NCI-H1048 (cell line): Measurements from ENCODE around the gene ATP10A.

Source experiments
- DNase-seq: peaks from one replicate; lab custom pipeline; 2025; lab: John Stamatoyannopoulos, UW

The ATP10A gene

GRCh38 chr15:25677719-25678499 lies 185.2 kb downstream of the ATP10A start:
- DNase-seq: no peak

DNA sequence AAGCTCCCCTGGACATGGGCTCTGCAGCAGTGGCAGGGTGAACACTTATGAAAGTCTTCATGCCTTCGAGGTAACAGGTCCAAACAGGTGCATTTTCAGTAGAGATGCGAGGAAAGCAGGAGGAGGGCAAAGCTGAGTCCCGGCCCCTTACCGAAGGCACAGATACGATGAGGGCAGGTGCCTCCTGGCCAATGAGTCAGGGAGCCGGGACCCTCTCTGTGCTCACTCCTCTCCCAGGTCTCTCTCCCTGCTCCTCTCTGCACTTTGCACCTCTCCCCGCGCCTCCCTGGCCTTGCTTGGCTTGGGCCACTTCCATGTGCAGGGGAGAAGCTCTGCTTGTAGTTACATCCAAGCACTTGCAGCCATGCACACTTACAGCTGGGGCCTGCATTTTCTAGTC lies 187.1 kb downstream of the ATP10A start:
- no peak for DNase-seq

- no peak for DNase-seq
These were observed 187.7 kb downstream of the ATP10A start for GRCh38 chr15:25675396-25675795.

DNA sequence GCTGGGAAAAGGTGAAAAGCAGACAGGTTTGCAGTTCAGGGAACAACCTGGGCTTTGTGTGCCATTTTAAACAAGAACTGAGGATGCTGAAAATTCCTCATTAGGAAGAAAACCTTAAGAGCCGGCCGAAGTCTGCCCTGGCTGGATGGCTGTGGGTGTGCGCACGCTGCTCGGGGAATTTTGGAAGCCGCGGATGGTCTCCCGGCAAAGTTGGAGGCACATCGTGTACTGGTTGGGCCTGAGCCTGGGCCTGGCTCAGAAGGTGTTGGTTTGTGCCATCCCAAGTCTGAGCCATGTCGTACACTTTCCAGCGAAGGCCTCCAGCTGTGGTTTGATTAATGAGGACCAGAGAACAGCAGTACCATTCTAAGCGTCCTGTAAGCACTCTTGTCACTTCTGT lies 188.2 kb downstream of the ATP10A start:
- DNase-seq: no peak

DNA sequence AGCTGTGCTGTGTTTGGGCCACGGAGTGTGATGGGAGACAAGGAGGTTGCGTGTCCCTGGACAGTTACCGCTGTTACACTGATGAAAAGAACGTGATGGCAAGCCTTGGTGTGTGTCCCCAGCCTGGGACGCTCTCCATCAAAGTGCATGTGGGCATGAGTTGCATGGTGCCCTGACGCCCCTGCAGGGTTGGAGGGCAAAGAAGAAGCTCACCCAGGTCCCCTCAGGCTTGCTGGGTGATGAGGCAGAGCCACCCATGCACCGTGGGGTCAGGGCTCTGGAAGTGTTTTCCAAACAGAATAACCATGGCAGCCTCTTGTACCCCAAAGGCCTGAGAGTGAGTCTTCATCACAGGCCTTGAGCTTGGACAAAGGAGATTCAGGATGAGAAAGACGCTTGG lies 189.2 kb downstream of the ATP10A start:
- no peak for DNase-seq

- no peak for DNase-seq
These were observed 189.8 kb downstream of the ATP10A start for GRCh38 chr15:25673351-25673750.

GRCh38 chr15:25671132-25671531 lies 192.0 kb downstream of the ATP10A start:
- no peak for DNase-seq

GRCh38 chr15:25670621-25671020 lies 192.5 kb downstream of the ATP10A start:
- DNase-seq: no peak

- no peak for DNase-seq
These were observed 193.0 kb downstream of the ATP10A start for GRCh38 chr15:25670025-25670554.

DNA sequence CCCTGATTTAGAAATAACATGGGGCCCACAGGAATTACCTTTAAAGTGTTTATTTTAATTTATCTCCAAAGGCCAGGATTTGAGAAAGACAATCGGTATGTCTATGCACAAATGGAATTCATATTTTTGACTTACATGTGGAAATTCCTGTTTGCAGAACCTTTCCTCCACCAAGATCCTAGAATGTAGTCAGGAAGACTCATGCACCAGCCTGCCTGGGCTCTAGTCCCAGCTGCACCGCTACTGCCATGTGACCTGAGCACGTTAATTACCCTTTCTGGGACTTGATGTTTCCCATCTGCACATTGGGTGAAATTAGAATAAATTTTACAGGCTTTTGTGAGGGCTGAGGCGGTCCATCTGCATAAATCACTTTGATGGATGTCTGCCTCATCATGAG lies 194.2 kb downstream of the ATP10A start:
- DNase-seq: no peak

GRCh38 chr15:25668236-25668795 lies 194.8 kb downstream of the ATP10A start:
- DNase-seq: no peak

DNA sequence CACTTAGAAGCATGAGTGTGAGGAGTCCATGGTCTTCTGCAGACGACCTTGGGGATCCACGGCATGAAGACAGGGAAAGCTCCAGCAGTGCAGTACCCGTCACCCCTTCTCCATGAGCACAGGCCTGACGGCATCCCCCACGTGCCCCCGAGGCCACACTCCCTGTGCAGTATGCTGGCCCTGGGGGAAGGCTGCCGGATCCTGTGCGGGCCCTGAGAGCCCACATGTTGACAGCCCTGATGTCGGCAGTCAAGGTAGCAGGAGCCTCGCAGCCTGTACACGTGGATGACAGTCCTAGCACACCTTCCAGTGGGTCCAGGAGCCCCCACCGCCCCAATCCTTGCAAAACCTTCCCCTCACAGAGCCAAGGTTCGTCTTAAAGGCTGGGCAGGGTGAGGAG lies 195.3 kb downstream of the ATP10A start:
- DNase-seq: no peak

- DNase-seq: no peak
These were observed 197.2 kb downstream of the ATP10A start for GRCh38 chr15:25665913-25666312.

DNA sequence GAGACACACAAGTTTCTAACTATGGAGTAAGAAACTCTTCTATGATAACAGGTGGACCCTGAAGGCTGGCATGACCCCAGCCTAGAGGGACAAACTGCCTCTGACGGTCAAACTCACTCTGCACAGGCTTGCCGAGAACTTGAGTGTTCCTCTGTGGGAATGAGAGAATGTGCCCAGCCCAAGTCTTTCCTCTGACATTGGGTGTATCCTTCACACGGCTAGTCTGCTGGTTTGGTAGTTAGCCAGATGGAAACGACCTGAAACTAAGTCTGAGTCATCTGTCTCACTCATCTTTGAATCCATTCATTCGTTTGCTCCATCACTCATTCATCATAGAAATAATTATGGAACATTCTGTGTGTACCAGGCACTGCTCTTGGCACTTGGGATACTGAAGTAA lies 198.4 kb downstream of the ATP10A start:
- DNase-seq: no peak

DNA sequence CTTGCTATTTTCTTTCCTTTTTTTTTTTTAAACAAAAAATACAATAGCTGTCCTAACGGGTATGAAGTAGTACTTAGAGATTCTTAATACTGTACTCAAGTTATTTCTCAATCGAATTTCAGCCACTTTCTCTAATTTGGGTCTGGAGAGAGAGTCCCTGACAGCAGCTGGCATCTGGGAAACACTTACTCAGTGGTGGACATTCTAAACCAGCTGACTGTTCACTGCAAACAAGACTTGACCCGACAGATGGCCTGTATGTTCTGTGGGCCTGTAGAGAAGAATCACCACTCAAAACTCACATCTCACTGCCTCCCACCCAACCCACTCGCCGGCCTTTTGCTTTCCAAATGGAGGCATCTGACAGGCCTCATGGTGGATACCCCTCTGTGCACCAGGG lies 199.6 kb downstream of the ATP10A start:
- no peak for DNase-seq

GRCh38 chr15:25661898-25662297 lies 201.2 kb downstream of the ATP10A start:
- no peak for DNase-seq

DNA sequence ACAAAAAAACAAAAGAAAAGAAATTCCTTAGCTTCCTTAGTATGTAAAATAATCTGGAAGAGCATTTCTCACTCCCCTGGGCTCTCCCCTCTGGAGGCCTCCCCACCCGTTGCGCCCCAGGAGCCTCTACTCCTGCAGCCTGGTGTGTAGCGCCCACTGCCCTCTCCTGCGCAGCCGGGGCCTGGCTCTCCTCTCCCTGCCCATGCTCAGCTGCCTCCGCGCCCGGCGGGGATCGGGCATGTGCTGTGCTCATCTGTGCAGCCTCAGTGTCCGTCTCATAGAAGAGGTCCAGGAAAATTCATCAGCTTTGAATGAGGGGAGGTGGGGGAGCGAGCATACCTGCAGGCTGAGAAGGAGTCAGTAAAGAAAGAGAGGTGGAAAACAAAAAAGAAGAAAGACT lies 203.9 kb downstream of the ATP10A start:
- DNase-seq: no peak

DNA sequence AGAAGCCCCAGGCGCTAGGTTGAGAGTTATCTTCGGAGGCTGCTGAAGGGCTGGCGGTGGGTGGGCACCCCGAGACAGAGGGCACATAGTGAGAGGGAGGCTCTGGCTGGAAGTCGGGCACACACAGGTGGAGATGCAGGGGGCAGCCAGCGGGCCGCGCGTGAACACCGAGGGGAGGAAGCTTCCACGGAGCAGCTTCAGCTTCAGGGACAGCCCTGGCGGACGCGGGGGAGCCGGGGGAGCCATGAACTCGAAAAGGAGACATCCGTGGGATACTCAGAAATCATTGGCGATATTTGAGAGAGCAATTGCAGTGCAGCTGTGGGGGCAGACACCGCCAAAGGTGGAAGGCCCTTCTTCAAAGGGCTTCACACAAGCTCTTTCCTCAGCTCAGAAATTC lies 204.6 kb downstream of the ATP10A start:
- DNase-seq: no peak

GRCh38 chr15:25655207-25655948 lies 207.7 kb downstream of the ATP10A start:
- no peak for DNase-seq

GRCh38 chr15:25653371-25653770 lies 209.8 kb downstream of the ATP10A start:
- DNase-seq: no peak

DNA sequence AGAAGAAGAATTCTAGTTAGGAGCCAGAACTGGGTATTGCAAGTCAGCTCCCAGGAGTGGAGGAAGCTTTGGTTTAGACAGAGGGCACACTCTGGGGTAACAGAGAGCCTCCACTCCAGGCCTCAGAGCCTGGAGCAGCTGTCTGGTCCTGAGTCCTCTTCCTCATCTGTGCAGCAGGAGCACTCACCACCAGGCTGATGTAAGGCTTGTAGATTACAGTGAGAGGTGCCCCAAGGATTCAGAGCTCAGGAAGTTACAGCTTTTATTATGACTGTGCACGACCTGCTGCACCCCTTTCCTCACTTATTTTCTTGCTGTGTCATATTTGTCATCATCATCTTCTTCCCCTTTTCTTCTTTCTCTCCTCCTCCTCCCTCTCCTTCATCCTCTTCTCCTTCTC lies 210.4 kb downstream of the ATP10A start:
- DNase-seq: no peak

DNA sequence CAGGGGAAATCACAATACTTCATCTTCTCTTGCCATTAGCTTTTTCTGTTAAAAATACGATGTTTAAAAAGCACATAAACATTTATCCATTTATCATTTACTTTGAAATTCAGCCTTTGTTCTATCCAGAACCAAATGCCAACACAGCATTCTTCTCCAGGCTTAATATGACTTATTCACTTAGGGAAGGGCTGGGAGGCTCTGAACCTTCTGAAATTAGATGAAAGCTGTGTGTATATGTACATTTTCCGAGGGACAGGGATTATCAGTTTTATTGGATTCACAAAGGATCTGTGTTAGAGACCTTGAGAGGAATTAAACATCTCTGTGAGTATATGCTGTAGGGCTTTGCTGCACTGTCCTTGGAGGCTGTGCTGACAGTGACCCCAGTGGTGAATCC lies 213.7 kb downstream of the ATP10A start:
- DNase-seq: no peak

DNA sequence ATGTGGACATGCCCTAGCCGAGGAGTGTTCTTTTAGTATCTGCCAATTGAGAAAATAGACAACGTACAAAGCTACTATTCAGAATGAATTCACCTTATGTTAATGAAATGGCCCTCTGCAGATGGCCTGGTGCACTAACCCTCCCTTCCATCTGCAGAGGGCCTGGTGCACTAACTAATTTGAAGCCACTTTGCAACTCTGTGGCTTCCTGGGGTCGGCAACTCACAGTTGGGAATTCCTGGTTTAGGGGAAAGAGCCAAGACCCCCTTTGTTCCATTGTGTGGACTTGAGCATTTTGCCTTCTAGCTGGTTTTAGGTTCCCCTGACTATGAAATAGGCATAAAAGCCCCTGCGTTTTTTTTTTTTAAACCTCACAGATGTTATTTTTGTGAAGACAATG lies 220.0 kb downstream of the ATP10A start:
- DNase-seq: no peak
